Measurements from ENCODE around the gene IQCF2.
"Not testable (repeated sequence)": the region's sequence is repeated elsewhere in the genome, so short reads cannot be mapped to it uniquely, and the experiment has no call there.

IQCF2 gene

GRCh38 chr3:51876186-51876585, 14.8 kb downstream of the IQCF2 start:
- in situ Hi-C loops (cut with HindIII; ENCODE audit: low sequenced_read_pairs), result no loop called here

- in situ Hi-C loops (cut with HindIII; ENCODE audit: low sequenced_read_pairs), result no loop called here
Measured at GRCh38 chr3:51879937-51880336, 18.5 kb downstream of the IQCF2 start.

GRCh38 chr3:51886447-51886846, 25.0 kb downstream of the IQCF2 start:
- in situ Hi-C loops (cut with HindIII; ENCODE audit: low sequenced_read_pairs), result no loop called here

- in situ Hi-C loops (cut with HindIII; ENCODE audit: low sequenced_read_pairs), result no loop called here
Measured at GRCh38 chr3:51887620-51888019, 26.2 kb downstream of the IQCF2 start.

- in situ Hi-C loops (cut with HindIII; ENCODE audit: low sequenced_read_pairs), result no loop called here
Measured at GRCh38 chr3:51888463-51889105, 27.2 kb downstream of the IQCF2 start.

GRCh38 chr3:51891242-51892039, 30.0 kb downstream of the IQCF2 start:
- in situ Hi-C loops (cut with HindIII; ENCODE audit: low sequenced_read_pairs), result no loop called here

GRCh38 chr3:51894391-51894790, 33.0 kb downstream of the IQCF2 start:
- in situ Hi-C loops (cut with HindIII; ENCODE audit: low sequenced_read_pairs), result no loop called here

- in situ Hi-C loops (cut with HindIII; ENCODE audit: low sequenced_read_pairs), result no loop called here
Measured at GRCh38 chr3:51894939-51895338, 33.5 kb downstream of the IQCF2 start.

GRCh38 chr3:51896607-51897305, 35.3 kb downstream of the IQCF2 start:
- in situ Hi-C loops (cut with HindIII; ENCODE audit: low sequenced_read_pairs), result no loop called here

- in situ Hi-C loops (cut with HindIII; ENCODE audit: low sequenced_read_pairs), result no loop called here
Measured at GRCh38 chr3:51897391-51897790, 36.0 kb downstream of the IQCF2 start.

GRCh38 chr3:51900043-51900442, 38.6 kb downstream of the IQCF2 start:
- in situ Hi-C loops (cut with HindIII; ENCODE audit: low sequenced_read_pairs), result not testable (repeated sequence)

GRCh38 chr3:51902361-51902760, 40.9 kb downstream of the IQCF2 start:
- in situ Hi-C loops (cut with HindIII; ENCODE audit: low sequenced_read_pairs), result not testable (repeated sequence)

- in situ Hi-C loops (cut with HindIII; ENCODE audit: low sequenced_read_pairs), result no loop called here
Measured at GRCh38 chr3:51904034-51904823, 42.8 kb downstream of the IQCF2 start.

- in situ Hi-C loops (cut with HindIII; ENCODE audit: low sequenced_read_pairs), result no loop called here
Measured at GRCh38 chr3:51908026-51908425, 46.6 kb downstream of the IQCF2 start.
